ENCODE data around the gene PFDN4. TPM values are rescaled to one million over a fixed set of nuclear protein-coding genes. Genes with fewer than 3 reads are reported as not detected.

Gene PFDN4
- total and polyA plus RNA-seq, 2 of the 13 experiments (the other 11 are each of a cell fraction or from before 2014, with no cell fraction given) = 59.8 to 227 TPM

DNA sequence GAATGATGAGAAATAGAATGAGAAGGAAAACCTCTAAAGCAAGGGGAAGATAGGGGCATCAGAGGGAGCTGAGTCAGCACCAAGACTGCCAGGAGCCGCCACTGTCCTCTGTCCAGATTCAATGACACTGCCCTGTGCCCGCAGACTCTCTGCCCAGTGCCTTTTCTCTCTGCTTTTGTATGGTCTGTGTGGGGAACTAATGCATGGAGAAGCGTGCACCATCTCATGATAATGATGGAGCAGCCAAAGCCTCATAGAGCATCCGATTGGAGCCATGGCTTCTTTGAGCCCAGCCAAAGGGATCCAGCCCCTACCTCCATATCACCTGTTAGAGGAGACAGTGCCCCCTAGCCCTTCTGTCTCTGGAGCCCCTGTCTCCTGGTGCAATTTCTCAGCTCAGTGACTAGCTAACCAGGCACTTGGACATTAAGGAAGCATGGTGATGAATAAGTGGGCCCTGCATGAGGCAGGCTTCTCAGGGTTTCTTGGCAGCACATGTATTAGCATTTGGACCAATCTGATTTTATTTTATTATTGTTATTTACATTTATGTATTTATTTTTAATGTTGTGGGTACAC, 6.5 kb upstream of the PFDN4 start:
- in situ Hi-C loops (cut with HindIII; ENCODE audit: extremely low pct_ligation_motif_present, low pct_unique_long_range_greater_than_20kb) (loop anchor here (10.0 to 25.0 kb wide), 2 partner anchors 627 to 1114 kb away; no protein-coding TSS in a partner anchor), intact Hi-C loops (cut with micrococcal nuclease; ENCODE audit: unreplicated experiment) (no loop called here)
- FAIRE-seq = no peak
- H3K79me2 ChIP-seq (ENCODE audit: insufficient read depth, low read length) = no peaks in the 10 kb centered on the region
- no peaks in the 10 kb centered on the region for H4K20me1 ChIP-seq (ENCODE audit: insufficient read depth, low read length)
- H3K9me3 ChIP-seq (ENCODE audit: low read length) = no peaks in the 10 kb centered on the region
- peaks cover 0 to 14% of the 10 kb centered on the region in 2 experiments; a peak in 1 of 5 replicates for H3K27me3 ChIP-seq (ENCODE audit: control insufficient read depth in 1 of 2, insufficient read depth in 2 of 2, low read length in 2 of 2)
- H3K36me3 ChIP-seq (replicated peaks in 1 of 2; ENCODE audit: control insufficient read depth in 1 of 2, insufficient read depth in 2 of 2, low read length in 2 of 2) = no peaks in the 10 kb centered on the region
- no peak overlapping the region for H3K27ac ChIP-seq (ENCODE audit: extremely low read length, insufficient read depth, low read length)
- peaks cover 41% of the 10 kb centered on the region for H3K4me1 ChIP-seq (ENCODE audit: insufficient read depth, low read length)
- no peak overlapping the region for H3K9ac ChIP-seq (ENCODE audit: insufficient read depth, low read depth, low read length)
- no peak overlapping the region for H2AFZ ChIP-seq (ENCODE audit: low read length)
- no TSS peak for BruUV-seq (replicated peaks)
- CTCF ChIA-PET (ENCODE audit: low intra/inter-chr PET ratio, low total read pairs) = interaction anchor here (0.5 to 8.3 kb wide), 2 partner anchors 105 to 286 kb away, joined by 3 to 358 read pairs; no protein-coding TSS in a partner anchor
- POLR2A ChIA-PET = no interaction called here
- 40% methylated on average over 4 of the region's 4 CpGs for WGBS (ENCODE audit: low lambda C conversion rate)
- no peak for ATAC-seq
- no peak overlapping the region for H3K4me3 ChIP-seq (replicated peaks in 1 of 3; ENCODE audit: insufficient read depth in 1 of 3, low read depth in 2 of 3, low read length in 3 of 3)
- no peak for DNase-seq (ENCODE audit: low spot score)
- no peak overlapping the region for H3K4me2 ChIP-seq (ENCODE audit: low read depth, low read length)
- TF ChIP-seq, protein P1, sequence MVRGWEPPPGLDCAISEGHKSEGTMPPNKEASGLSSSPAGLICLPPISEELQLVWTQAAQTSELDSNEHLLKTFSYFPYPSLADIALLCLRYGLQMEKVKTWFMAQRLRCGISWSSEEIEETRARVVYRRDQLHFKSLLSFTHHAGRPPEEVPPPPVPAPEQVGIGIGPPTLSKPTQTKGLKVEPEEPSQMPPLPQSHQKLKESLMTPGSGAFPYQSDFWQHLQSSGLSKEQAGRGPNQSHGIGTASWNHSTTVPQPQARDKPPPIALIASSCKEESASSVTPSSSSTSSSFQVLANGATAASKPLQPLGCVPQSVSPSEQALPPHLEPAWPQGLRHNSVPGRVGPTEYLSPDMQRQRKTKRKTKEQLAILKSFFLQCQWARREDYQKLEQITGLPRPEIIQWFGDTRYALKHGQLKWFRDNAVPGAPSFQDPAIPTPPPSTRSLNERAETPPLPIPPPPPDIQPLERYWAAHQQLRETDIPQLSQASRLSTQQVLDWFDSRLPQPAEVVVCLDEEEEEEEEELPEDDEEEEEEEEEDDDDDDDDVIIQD (CRISPR knock-in tag; IDR thresholded peaks at IDR 0.05; ENCODE audit: low read depth) = no peak
- TF ChIP-seq FOSL1 (CRISPR knock-in tag; IDR thresholded peaks at IDR 0.05; ENCODE audit: borderline replicate concordance) = no peak
- peak; percentile 69 for TF ChIP-seq MAFF (IDR thresholded peaks at IDR 0.05; ENCODE audit: low read depth, low read length)
- no peak for TF ChIP-seq MXD3 (CRISPR knock-in tag; IDR thresholded peaks at IDR 0.05)
- TF ChIP-seq, protein P2, sequence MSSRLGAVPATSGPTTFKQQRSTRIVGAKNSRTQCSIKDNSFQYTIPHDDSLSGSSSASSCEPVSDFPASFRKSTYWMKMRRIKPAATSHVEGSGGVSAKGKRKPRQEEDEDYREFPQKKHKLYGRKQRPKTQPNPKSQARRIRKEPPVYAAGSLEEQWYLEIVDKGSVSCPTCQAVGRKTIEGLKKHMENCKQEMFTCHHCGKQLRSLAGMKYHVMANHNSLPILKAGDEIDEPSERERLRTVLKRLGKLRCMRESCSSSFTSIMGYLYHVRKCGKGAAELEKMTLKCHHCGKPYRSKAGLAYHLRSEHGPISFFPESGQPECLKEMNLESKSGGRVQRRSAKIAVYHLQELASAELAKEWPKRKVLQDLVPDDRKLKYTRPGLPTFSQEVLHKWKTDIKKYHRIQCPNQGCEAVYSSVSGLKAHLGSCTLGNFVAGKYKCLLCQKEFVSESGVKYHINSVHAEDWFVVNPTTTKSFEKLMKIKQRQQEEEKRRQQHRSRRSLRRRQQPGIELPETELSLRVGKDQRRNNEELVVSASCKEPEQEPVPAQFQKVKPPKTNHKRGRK (CRISPR knock-in tag; IDR thresholded peaks at IDR 0.05) = no peak
- TF ChIP-seq ZBTB38 (CRISPR knock-in tag; IDR thresholded peaks at IDR 0.05) = no peak
- peak; percentile 28 for TF ChIP-seq CTCF (CRISPR knock-in tag; IDR thresholded peaks at IDR 0.05)
- TF ChIP-seq ZNF773 (CRISPR knock-in tag; IDR thresholded peaks at IDR 0.05; ENCODE audit: borderline replicate concordance) = no peak
- no peak for TF ChIP-seq ZNF790 (CRISPR knock-in tag; IDR thresholded peaks at IDR 0.05; ENCODE audit: borderline replicate concordance)
- no peak for TF ChIP-seq ZNF446 (CRISPR knock-in tag; IDR thresholded peaks at IDR 0.05)
- TF ChIP-seq EP300 (IDR thresholded peaks at IDR 0.05; ENCODE audit: low read depth in 2 of 2, low read length in 2 of 2) = no peak
- no peak for TF ChIP-seq EP300 (CRISPR knock-in tag; IDR thresholded peaks at IDR 0.05; ENCODE audit: borderline replicate concordance)
- TF ChIP-seq ZNF878 (CRISPR knock-in tag; IDR thresholded peaks at IDR 0.05) = no peak
